GM19025 (cell line): ENCODE measurements around the gene PSTK.

Experiments used
- ATAC-seq: cut with Tn5 transposase; IDR thresholded peaks from one replicate; pipeline ENCODE4 v1.9.1; 2021; ENCODE audit warnings: mild to moderate bottlenecking, low read depth, moderate library complexity; ENCODE audit not compliant: unreplicated experiment

PSTK gene

GRCh38 chr10:122990278-122990677, 10.1 kb downstream of the PSTK start:
- ATAC-seq: no peak

GRCh38 chr10:122992031-122992585, 11.9 kb downstream of the PSTK start:
- no peak for ATAC-seq

GRCh38 chr10:122993797-122994336, 13.7 kb downstream of the PSTK start:
- ATAC-seq: no peak

- ATAC-seq: no peak
These were observed 15.7 kb downstream of the PSTK start for GRCh38 chr10:122995936-122996335.

GRCh38 chr10:122997864-122998263, 17.7 kb downstream of the PSTK start:
- no peak for ATAC-seq

GRCh38 chr10:122998360-122998917, 18.2 kb downstream of the PSTK start:
- no peak for ATAC-seq

GRCh38 chr10:122998934-122999333, 18.7 kb downstream of the PSTK start:
- no peak for ATAC-seq

- ATAC-seq: no peak
These were observed 19.1 kb downstream of the PSTK start for GRCh38 chr10:122999347-122999746.

- no peak for ATAC-seq
These were observed 20.0 kb downstream of the PSTK start for GRCh38 chr10:123000155-123000554.

GRCh38 chr10:123001370-123001769, 21.2 kb downstream of the PSTK start:
- ATAC-seq: no peak

GRCh38 chr10:123004298-123004697, 24.1 kb downstream of the PSTK start:
- no peak for ATAC-seq

GRCh38 chr10:123007558-123008354, 27.6 kb downstream of the PSTK start:
- ATAC-seq: no peak

- peak; percentile 84 for ATAC-seq
These were observed 28.3 kb downstream of the PSTK start, which contains the start of the genes ACADSB and IKZF5 for GRCh38 chr10:123008355-123009104. TSS of gene ACADSB (plus strand) at chr10:123009006. CDS start at chr10:123009030, 24 bp downstream. TSS of gene IKZF5 (minus strand) at chr10:123008795. CDS start at chr10:122998625, 10,170 bp downstream.

GRCh38 chr10:123009105-123009820, 29.1 kb downstream of the PSTK start:
- peak; percentile 30 for ATAC-seq

GRCh38 chr10:123011987-123012386, 31.8 kb downstream of the PSTK start:
- no peak for ATAC-seq

GRCh38 chr10:123013456-123014419, 33.5 kb downstream of the PSTK start:
- no peak for ATAC-seq

GRCh38 chr10:123014772-123015171, 34.6 kb downstream of the PSTK start:
- ATAC-seq: no peak

GRCh38 chr10:123016228-123016627, 36.0 kb downstream of the PSTK start:
- ATAC-seq: no peak
